K562 (cell line): ENCODE measurements around the gene URM1. TPM values are rescaled to one million over a fixed set of nuclear protein-coding genes. Genes with fewer than 3 reads are reported as not detected.

ENCODE experiments used
- E2F1 ChIP-seq: sonication (generic); formaldehyde crosslinking; IDR thresholded peaks from 2 replicates; pipeline ENCODE4 v1.8.1; 2023; ENCODE audit warnings: mild to moderate bottlenecking, missing genetic modification reagents, moderate library complexity
- HDAC1 ChIP-seq, 2 experiments: fragments of 450-650 bp; IDR thresholded peaks; 2 replicates each; pipeline ENCODE4 v1.6.1; 2016 to 2017; ENCODE audit warnings: inconsistent platforms in 1 of 2, mild to moderate bottlenecking in 1 of 2, moderate library complexity in 1 of 2
- MTA3 ChIP-seq: fragments of 450-650 bp; formaldehyde crosslinking; IDR thresholded peaks from 2 replicates; pipeline ENCODE4 v1.6.1; 2017; ENCODE audit warnings: mild to moderate bottlenecking, borderline replicate concordance
- RERE ChIP-seq: sonication (generic); formaldehyde crosslinking; IDR thresholded peaks from 2 replicates; pipeline ENCODE4 v1.8.0; 2023; ENCODE audit warnings: missing genetic modification reagents, mild to moderate bottlenecking, borderline replicate concordance
- RFX1 ChIP-seq: fragments of 450-650 bp; IDR thresholded peaks from 2 replicates; pipeline ENCODE4 v1.6.1; 2016; ENCODE audit warnings: mild to moderate bottlenecking, moderate library complexity
- SLC30A9 ChIP-seq: fragments of 250-450 bp; sonication (Bioruptor Pico); IDR thresholded peaks from 2 replicates; pipeline ENCODE4 v1.8.0; 2022; ENCODE audit warnings: mild to moderate bottlenecking, moderate library complexity
- SREBF2 ChIP-seq: sonication (generic); formaldehyde crosslinking; IDR thresholded peaks from 2 replicates; pipeline ENCODE4 v1.4.0; 2020; ENCODE audit warnings: mild to moderate bottlenecking, missing genetic modification reagents
- ZHX1 ChIP-seq: fragments of 150-350 bp; conservative IDR thresholded peaks from 2 replicates; pipeline ENCODE4 v1.6.1; 2014; ENCODE audit warnings: low read length
- polyA plus RNA-seq, 8 experiments: library from polyadenylated mRNA; depleted of rRNA in 4 of 8; stranded (reverse) in 5 of 8; unstranded in 3 of 8; fragments of >200 nt; fragmentation: Nextera tagmentation in 2 of 8; fragmentation: Illumina TruSeq in 1 of 8; extraction: Ambion mirVana in 2 of 8; extraction: Trizol in 1 of 8; gene quantifications; 2 replicates each; pipeline versions ENCODE4 v1.2.1 to v1.2.3, GENCODE V29; 2011 to 2014; ENCODE audit warnings: inconsistent platforms in 1 of 8, missing spikeins in 1 of 8
- total RNA-seq, 7 experiments: library from RNA; depleted of rRNA in 6 of 7; stranded (reverse); fragments of >200 nt in 6 of 7; fragmentation: Illumina TruSeq in 2 of 7; extraction: Trizol in 2 of 7; gene quantifications; 2 replicates each; pipeline versions ENCODE4 v1.2.1 to v1.2.3, GENCODE V29; 2011 to 2021; ENCODE audit warnings: low replicate concordance in 1 of 7
- TF ChIP-seq, protein P1 (sequence below), 2 experiments: fragments of 450-650 bp in 1 of 2; IDR thresholded peaks; 2 replicates each; pipeline ENCODE4 v1.6.1; 2011 to 2017; ENCODE audit warnings: low read depth in 2 of 2, antibody characterized with exemption in 1 of 2, borderline replicate concordance in 1 of 2, low read length in 1 of 2, mild to moderate bottlenecking in 1 of 2, mixed read lengths in 1 of 2; ENCODE audit not compliant: control insufficient read depth in 1 of 2

Gene URM1
- total and polyA plus RNA-seq, 9 of the 15 experiments (the other 6 are each of a cell fraction or from before 2014, with no cell fraction given): 10.1 to 88.9 (median 53.3) TPM

DNA sequence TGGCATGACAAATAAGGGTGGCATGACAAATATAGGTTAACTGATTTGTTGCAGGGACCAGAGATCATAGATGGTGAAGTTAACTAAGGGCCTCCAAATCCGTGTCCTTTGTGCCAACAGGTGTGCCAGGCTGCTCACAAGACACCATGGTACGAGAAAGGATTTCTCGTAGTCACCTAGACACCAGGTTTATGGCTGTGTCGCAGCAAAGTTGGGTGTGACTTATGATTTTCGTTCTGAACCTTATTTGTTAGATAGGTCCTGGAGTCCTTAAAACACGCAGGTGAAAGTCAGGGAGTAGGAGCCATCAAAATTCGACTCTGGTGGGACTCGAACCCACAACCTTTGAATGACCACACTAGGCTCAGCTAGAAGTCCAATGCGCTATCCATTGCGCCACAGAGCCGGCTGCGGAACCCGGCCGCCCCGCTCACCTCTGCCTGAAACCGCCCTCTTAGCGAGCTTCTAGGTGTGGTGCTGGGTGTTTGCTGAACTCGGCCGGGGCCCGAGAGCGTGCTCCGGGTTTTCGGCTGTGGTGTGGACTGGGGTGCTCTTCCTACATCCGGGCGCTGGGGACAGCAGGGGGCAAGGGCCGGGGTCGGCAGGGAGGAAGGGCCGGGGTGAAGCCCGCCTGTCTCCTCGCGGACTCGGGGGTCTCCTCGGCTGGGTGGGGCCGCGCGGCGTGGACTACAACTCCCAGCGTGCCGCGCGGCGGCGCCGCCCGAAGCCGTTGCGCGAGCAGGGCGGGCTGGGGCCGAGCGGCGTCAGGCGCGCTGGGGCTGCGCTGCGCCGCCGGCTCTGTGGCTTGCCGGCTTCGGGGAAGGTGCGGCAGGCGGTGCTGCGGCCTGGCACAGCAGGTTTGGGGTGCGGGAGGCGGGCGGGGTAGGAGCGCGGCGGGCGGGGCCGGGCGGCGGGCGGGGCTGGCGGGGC is 31.1 kb upstream of the URM1 start, which contains the start of gene SLC27A4 (continued):
- TF ChIP-seq E2F1 (CRISPR knock-in tag) (peak; percentile 88), MTA3 (peak; percentile 87), SLC30A9 (CRISPR knock-in tag) (no peak), SREBF2 (no peak), RFX1 (no peak), RERE (CRISPR knock-in tag) (no peak), HDAC1 (IDR thresholded peaks at IDR 0.05) (peak in 1 of 2 experiments; percentile 93; a peak in 2 of 4 replicates), ZHX1 (no peak)
- TF ChIP-seq, protein P1, sequence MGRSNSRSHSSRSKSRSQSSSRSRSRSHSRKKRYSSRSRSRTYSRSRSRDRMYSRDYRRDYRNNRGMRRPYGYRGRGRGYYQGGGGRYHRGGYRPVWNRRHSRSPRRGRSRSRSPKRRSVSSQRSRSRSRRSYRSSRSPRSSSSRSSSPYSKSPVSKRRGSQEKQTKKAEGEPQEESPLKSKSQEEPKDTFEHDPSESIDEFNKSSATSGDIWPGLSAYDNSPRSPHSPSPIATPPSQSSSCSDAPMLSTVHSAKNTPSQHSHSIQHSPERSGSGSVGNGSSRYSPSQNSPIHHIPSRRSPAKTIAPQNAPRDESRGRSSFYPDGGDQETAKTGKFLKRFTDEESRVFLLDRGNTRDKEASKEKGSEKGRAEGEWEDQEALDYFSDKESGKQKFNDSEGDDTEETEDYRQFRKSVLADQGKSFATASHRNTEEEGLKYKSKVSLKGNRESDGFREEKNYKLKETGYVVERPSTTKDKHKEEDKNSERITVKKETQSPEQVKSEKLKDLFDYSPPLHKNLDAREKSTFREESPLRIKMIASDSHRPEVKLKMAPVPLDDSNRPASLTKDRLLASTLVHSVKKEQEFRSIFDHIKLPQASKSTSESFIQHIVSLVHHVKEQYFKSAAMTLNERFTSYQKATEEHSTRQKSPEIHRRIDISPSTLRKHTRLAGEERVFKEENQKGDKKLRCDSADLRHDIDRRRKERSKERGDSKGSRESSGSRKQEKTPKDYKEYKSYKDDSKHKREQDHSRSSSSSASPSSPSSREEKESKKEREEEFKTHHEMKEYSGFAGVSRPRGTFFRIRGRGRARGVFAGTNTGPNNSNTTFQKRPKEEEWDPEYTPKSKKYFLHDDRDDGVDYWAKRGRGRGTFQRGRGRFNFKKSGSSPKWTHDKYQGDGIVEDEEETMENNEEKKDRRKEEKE (IDR thresholded peaks at IDR 0.05; ENCODE audit: borderline replicate concordance in 1 of 2, control insufficient read depth in 1 of 2, low read depth in 2 of 2, low read length in 1 of 2): no peak; a peak in 1 of 4 replicates
